GM12875 (cell line): ENCODE results near the gene HMGXB3.

Experiments used
- H3K4me3 ChIP-seq: one replicate; pipeline ENCODE4 v1.5.1; 2011; ENCODE audit warnings: low read depth, low read length, control low read depth
- TF ChIP-seq, protein P1 (sequence below): IDR thresholded peaks from 2 replicates; pipeline ENCODE4 v1.5.1; 2011; ENCODE audit warnings: low read depth, mild to moderate bottlenecking, control low read depth, inconsistent platforms, low read length, moderate library complexity, borderline replicate concordance; ENCODE audit not compliant: insufficient read depth

The HMGXB3 gene

DNA sequence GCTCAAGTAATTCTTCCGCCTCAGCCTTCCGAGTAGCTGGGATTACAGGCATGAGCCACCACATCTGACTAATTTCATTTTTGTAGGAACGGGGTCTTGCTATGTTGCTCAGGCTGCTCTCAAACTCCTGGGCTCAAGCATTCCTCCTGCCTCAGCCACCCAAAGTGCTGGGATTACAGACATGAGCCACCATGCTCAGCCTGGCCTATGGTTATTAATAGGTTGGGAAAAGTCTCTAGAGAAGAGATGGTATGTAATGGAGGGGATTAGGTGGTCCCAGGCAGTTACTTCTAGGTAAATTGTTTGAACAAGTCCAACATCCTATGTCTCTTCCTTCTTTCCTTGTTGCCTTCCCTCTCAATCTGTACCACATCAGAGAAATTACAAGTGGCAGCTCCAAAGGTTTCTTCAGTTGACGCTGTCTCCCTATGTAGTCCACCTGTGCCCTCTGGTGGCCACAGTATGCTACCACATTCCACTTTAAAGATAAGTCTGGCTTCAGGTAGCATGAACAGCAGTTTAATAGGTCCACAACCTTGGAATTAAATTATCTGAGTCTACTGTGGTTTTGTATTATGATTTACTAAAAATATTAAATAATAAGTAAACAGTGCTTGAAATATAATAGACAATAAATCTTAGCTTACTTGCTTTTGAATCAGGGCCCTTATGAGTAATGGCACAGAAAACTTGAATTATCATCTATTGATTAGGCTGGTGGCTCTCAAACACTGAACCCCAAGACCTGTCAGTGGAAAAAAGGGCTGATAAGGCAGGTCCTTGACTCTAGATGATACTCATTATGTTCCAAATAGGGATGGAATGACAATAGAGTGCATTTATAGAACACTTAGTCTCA, 9.8 kb upstream of the HMGXB3 start:
- TF ChIP-seq, protein P1, sequence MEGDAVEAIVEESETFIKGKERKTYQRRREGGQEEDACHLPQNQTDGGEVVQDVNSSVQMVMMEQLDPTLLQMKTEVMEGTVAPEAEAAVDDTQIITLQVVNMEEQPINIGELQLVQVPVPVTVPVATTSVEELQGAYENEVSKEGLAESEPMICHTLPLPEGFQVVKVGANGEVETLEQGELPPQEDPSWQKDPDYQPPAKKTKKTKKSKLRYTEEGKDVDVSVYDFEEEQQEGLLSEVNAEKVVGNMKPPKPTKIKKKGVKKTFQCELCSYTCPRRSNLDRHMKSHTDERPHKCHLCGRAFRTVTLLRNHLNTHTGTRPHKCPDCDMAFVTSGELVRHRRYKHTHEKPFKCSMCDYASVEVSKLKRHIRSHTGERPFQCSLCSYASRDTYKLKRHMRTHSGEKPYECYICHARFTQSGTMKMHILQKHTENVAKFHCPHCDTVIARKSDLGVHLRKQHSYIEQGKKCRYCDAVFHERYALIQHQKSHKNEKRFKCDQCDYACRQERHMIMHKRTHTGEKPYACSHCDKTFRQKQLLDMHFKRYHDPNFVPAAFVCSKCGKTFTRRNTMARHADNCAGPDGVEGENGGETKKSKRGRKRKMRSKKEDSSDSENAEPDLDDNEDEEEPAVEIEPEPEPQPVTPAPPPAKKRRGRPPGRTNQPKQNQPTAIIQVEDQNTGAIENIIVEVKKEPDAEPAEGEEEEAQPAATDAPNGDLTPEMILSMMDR, result peak; percentile 81
- no peak overlapping the region for H3K4me3 ChIP-seq

DNA sequence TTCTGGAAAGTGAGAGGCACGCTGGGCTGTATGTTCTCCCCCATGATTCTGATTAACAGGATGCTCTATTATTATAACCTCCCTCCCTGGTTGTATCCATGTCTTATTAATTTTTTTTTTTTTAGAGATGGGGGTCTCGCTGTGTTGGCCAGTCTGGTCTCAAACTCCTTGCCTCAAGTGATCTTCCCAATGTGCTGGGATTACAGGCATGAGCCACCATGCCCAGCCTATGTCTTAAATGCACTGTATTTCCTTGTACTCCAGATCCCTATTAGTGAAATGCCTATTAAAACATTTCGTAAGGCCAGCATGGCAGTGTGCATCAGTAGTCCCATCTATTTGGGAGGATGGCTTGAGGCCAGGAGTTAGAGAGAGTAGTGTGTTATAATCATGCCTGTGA, 7.1 kb upstream of the HMGXB3 start:
- H3K4me3 ChIP-seq, result no peak overlapping the region
- TF ChIP-seq, protein P1, result no peak

DNA sequence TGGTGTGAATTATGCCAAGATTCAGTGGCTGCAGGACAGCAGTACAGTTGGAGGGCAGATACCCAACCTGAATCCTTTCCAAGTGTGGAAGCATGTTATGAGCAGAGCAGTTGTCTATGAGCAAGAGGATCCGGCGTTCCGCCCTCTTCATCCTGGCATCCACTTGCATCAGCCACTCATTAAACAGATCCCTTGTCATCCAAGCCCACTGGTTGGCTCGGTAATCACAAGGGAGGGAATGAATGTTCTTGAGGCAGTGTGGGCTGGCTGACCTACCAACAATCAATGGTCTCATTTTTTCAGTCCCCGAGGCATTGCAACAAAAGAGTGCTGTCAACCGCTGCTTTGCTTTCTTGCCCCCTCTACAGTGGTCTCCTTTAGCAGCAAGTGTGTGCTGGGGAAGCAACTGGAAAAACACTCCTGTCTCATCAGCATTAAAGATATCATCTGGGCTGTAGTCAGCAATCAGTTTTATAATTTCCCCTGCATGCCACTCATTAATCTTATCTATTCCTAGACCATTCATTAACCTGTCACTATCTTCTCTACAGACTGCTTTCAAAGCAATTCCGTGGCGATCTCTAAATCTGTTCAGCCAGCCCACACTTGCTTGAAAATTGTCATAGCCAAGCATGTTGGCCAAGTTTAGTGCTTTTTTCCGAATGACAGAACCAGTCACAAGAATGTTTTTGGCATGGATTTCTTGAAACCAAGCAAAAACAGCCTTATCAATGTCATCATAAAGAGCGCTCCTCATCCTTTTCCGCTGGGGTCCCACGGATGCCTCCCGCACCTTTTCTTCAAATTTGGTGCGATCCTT, 4.9 kb upstream of the HMGXB3 start:
- H3K4me3 ChIP-seq, result no peak overlapping the region
- TF ChIP-seq, protein P1, result no peak

DNA sequence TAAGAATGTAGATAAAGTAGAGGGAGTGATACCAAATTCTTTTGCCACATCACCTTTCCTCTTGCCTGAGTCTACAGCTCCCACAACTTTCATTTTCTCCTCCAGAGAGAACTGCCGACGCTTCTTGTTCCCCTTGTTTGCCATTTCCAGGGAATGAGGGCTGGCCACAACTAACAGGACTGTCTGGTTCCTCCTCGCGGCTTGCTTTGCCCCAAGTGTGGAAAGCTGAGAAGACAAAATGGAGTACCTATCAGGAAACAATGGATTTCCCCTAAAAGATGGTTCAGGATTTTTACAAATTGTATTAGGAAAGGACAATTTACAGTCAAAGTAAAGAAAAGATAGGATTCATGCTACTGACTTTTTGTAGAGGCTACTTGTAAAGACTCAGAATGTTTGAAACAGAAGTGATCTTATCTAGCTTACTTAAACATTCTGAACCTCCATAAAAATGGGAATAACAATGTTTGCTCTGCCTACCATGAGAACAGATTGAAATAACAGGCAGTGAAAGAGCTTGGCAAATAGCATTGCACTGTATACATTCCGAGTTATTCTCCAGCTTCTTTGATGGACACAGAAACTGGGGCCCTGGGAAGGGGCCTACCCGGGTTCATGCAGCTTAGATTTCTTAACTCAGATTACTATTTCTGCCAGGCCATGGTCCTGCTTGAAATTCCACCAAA, 4.2 kb upstream of the HMGXB3 start:
- TF ChIP-seq, protein P1, result no peak
- no peak overlapping the region for H3K4me3 ChIP-seq

DNA sequence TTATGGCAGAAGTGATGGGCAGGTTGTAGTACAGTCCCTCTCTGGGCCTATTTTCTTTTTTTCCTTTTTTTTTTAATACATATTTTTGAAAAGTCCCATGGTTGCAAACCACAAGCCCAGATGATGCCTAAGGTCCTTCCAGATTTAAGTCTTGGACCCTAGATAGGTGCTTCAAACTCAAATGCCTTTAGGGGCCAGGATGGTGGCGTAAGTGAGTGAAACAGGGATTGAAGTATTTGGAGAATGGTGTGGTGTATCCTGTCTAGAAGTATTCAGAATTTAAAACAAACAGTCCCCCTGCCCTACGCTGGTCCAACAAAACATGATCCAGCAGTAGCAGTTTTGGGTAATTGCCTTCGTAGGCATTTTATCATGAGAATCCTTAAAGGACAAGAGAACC, 2.3 kb upstream of the HMGXB3 start:
- TF ChIP-seq, protein P1, result no peak
- no peak overlapping the region for H3K4me3 ChIP-seq

DNA sequence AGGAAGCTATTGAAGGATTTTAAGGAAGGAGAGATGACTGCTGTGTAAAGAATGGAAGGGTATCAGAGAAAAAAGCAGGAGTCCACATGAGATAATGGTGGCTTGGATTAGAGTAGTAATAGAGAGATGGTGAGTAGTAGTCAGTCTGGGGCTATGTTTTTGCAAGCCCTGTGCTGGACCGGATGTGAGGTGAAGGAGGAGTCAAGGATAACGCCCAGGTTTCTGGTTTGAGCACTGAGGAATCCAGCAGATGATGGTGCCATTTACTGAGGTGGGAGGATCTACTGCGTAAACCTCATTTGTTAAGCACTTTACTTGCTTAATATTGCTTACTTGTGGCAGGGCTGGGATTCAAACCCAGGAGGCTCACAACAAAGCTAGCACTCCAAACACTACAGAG, 1.2 kb upstream of the HMGXB3 start:
- peak overlapping the region; percentile 98 for H3K4me3 ChIP-seq

More for the DNA sequence above, 1.2 kb upstream of the HMGXB3 start:
- TF ChIP-seq, protein P1, result no peak
